AG04450 (cell line): ENCODE results near the gene PAX5. TPM values are rescaled to one million over a fixed set of nuclear protein-coding genes. Genes with fewer than 3 reads are reported as not detected.

Source experiments
- CTCF ChIA-PET: fragments of 300-600, 350-600 bp; formaldehyde crosslinking; extraction: SDS; loops from one replicate; lab custom pipeline; 2022; ENCODE audit warnings: antibody characterized with exemption, inconsistent platforms; lab: Charles Lee
- POLR2A ChIA-PET: fragments of 350-600 bp; formaldehyde crosslinking; extraction: SDS; loops from one replicate; lab custom pipeline; 2021; ENCODE audit warnings: antibody characterized with exemption, inconsistent platforms; lab: Yijun Ruan, JAX
- DNase-seq: peaks from one replicate; pipeline ENCODE4 v3.0.0-alpha.2; 2011; ENCODE audit warnings: low read depth, low spot score
- H3K27ac ChIP-seq: one replicate; pipeline ENCODE4 v1.5.1; 2012; ENCODE audit warnings: low read depth, low read length, control low read depth
- H3K27me3 ChIP-seq: one replicate; pipeline ENCODE4 v1.6.0; 2012; ENCODE audit warnings: low read length; ENCODE audit not compliant: control insufficient read depth, insufficient read depth
- H3K4me3 ChIP-seq: 2 replicates; pipeline ENCODE4 v1.5.1; 2011; ENCODE audit warnings: mild to moderate bottlenecking, low read depth, low read length, control low read depth
- H3K9me3 ChIP-seq: 2 replicates; pipeline ENCODE4 v1.5.1; 2012; ENCODE audit warnings: low read length; ENCODE audit not compliant: control insufficient read depth, insufficient read depth
- CTCF ChIP-seq: IDR thresholded peaks from 2 replicates; pipeline ENCODE4 v1.5.1; 2011; ENCODE audit warnings: low read depth, low read length, control low read depth, inconsistent platforms
- polyA plus RNA-seq: library from polyadenylated mRNA; depleted of rRNA; stranded (reverse); fragments of >200 nt; gene quantifications from 2 replicates; pipeline ENCODE4 v1.2.3, GENCODE V29; 2011

Gene PAX5
- polyA plus RNA-seq, 1 experiment: not detected

- no peak for TF ChIP-seq CTCF
- DNase-seq: no peak
- ChIA-PET POLR2A (no interaction called here), CTCF (no interaction called here)
- H3K9me3 ChIP-seq: no peaks in the 10 kb centered on the region; the same call in 1 of the 2 replicates
- H3K27ac ChIP-seq: no peak overlapping the region
- H3K27me3 ChIP-seq: peaks cover 36% of the 10 kb centered on the region
- no peak overlapping the region for H3K4me3 ChIP-seq
These were observed 219.0 kb downstream of the PAX5 start for GRCh38 chr9:36815023-36815422.

- no peak for TF ChIP-seq CTCF
- Histone ChIP-seq H3K27me3 (peaks cover 26% of the 10 kb centered on the region), H3K9me3 (no peaks in the 10 kb centered on the region; the same call in 1 of the 2 replicates), H3K27ac (no peak overlapping the region), H3K4me3 (no peak overlapping the region)
- POLR2A ChIA-PET: no interaction called here
- CTCF ChIA-PET: no interaction called here
- no peak for DNase-seq
These were observed 220.9 kb downstream of the PAX5 start for GRCh38 chr9:36813154-36813553.

- CTCF ChIA-PET: no interaction called here
- H3K4me3 ChIP-seq: no peak overlapping the region
- TF ChIP-seq CTCF: no peak
- peaks cover 24% of the 10 kb centered on the region for H3K27me3 ChIP-seq
- no peak overlapping the region for H3K27ac ChIP-seq
- no peaks in the 10 kb centered on the region for H3K9me3 ChIP-seq
- POLR2A ChIA-PET: no interaction called here
- DNase-seq: no peak
These were observed 221.5 kb downstream of the PAX5 start for GRCh38 chr9:36812556-36812955.

- Histone ChIP-seq H3K4me3 (no peak overlapping the region), H3K27ac (no peak overlapping the region), H3K27me3 (peaks cover 31% of the 10 kb centered on the region), H3K9me3 (no peaks in the 10 kb centered on the region)
- CTCF ChIA-PET: no interaction called here
- no peak for TF ChIP-seq CTCF
- DNase-seq: no peak
- POLR2A ChIA-PET: no interaction called here
These were observed 225.8 kb downstream of the PAX5 start for GRCh38 chr9:36808251-36808650.

- no peak overlapping the region for H3K27ac ChIP-seq
- H3K27me3 ChIP-seq: peaks cover 32% of the 10 kb centered on the region
- DNase-seq: no peak
- no peak overlapping the region for H3K4me3 ChIP-seq
- H3K9me3 ChIP-seq: no peaks in the 10 kb centered on the region
- no peak for TF ChIP-seq CTCF
- ChIA-PET CTCF (interaction anchor here (1.0 kb wide), 1 partner anchor 13 kb away, joined by 3 read pairs; no protein-coding TSS in a partner anchor), POLR2A (no interaction called here)
These were observed 230.1 kb downstream of the PAX5 start for GRCh38 chr9:36803961-36804360.
